HG03469 (cell line): ENCODE measurements around the gene ZSWIM8.
"Not testable (repeated sequence)": the region's sequence is repeated elsewhere in the genome, so short reads cannot be mapped to it uniquely, and the experiment has no call there.

Experiments
- ATAC-seq: cut with Tn5 transposase; IDR thresholded peaks from one replicate; pipeline ENCODE4 v1.9.1; 2021; ENCODE audit warnings: mild to moderate bottlenecking, moderate library complexity, moderate number of reproducible peaks; ENCODE audit not compliant: unreplicated experiment

The ZSWIM8 gene

GRCh38 chr10:73793456-73793855 lies 8.1 kb downstream of the ZSWIM8 start:
- ATAC-seq: no peak

- not testable (repeated sequence) for ATAC-seq
Measured at GRCh38 chr10:73795491-73795890, 10.1 kb downstream of the ZSWIM8 start.

- ATAC-seq: not testable (repeated sequence)
Measured at GRCh38 chr10:73796035-73796434, 10.6 kb downstream of the ZSWIM8 start.

- no peak for ATAC-seq
Measured at GRCh38 chr10:73796766-73797165, 11.4 kb downstream of the ZSWIM8 start.

- no peak for ATAC-seq
Measured at GRCh38 chr10:73797324-73798025, 12.1 kb downstream of the ZSWIM8 start.

GRCh38 chr10:73798087-73798486 lies 12.7 kb downstream of the ZSWIM8 start:
- ATAC-seq: no peak

- ATAC-seq: no peak
Measured at GRCh38 chr10:73798927-73799560, 13.6 kb downstream of the ZSWIM8 start.

GRCh38 chr10:73799899-73800559 lies 14.6 kb downstream of the ZSWIM8 start:
- no peak for ATAC-seq

- ATAC-seq: no peak
Measured at GRCh38 chr10:73800560-73801252, 15.3 kb downstream of the ZSWIM8 start.

- ATAC-seq: no peak
Measured at GRCh38 chr10:73801253-73801590, 15.8 kb downstream of the ZSWIM8 start.

GRCh38 chr10:73802276-73802991 lies 17.0 kb downstream of the ZSWIM8 start:
- ATAC-seq: no peak

GRCh38 chr10:73803680-73804286 lies 18.4 kb downstream of the ZSWIM8 start:
- peak; percentile 47 for ATAC-seq

GRCh38 chr10:73806176-73806950 lies 21.0 kb downstream of the ZSWIM8 start:
- ATAC-seq: no peak

- ATAC-seq: no peak
Measured at GRCh38 chr10:73807471-73807870, 22.1 kb downstream of the ZSWIM8 start.

- no peak for ATAC-seq
Measured at GRCh38 chr10:73808021-73808815, 22.8 kb downstream of the ZSWIM8 start.

- ATAC-seq: no peak
Measured at GRCh38 chr10:73809061-73809818, 23.8 kb downstream of the ZSWIM8 start.

- ATAC-seq: no peak
Measured at GRCh38 chr10:73810358-73810734, 24.9 kb downstream of the ZSWIM8 start.

GRCh38 chr10:73810735-73811465 lies 25.5 kb downstream of the ZSWIM8 start:
- peak; percentile 9 for ATAC-seq
